SK-N-SH treated with all-trans-retinoic acid at 6 μM for 48 hours (cell line): Measurements from ENCODE around the gene MC5R.

Source experiments
- ATAC-seq: fragments of 200-7000 bp; cut with Tn5 transposase; 3 replicates; pipeline ENCODE4 v1.9.1; 2020; ENCODE audit warnings: mild to moderate bottlenecking, moderate library complexity
- ARNTL ChIP-seq: fragments of 450-650 bp; formaldehyde crosslinking; IDR thresholded peaks from 2 replicates; pipeline ENCODE4 v1.5.0; 2020; ENCODE audit warnings: low read depth, mild to moderate bottlenecking, moderate library complexity, borderline replicate concordance
- BACH2 ChIP-seq: fragments of 250-450 bp; sonication (Bioruptor Pico); IDR thresholded peaks from 2 replicates; pipeline ENCODE4 v1.9.0; 2021; ENCODE audit warnings: mild to moderate bottlenecking, borderline replicate concordance
- CREB5 ChIP-seq: fragments of 250-450 bp; sonication (Bioruptor Pico); IDR thresholded peaks from 2 replicates; pipeline ENCODE4 v1.5.1; 2020; ENCODE audit warnings: low read depth, mild to moderate bottlenecking, moderate library complexity
- ESRRG ChIP-seq: fragments of 250-450 bp; sonication (Bioruptor Pico); IDR thresholded peaks from 2 replicates; pipeline ENCODE4 v1.6.1; 2021; ENCODE audit warnings: mild to moderate bottlenecking
- GLIS3 ChIP-seq: fragments of 250-450 bp; sonication (Bioruptor Pico); IDR thresholded peaks from 2 replicates; pipeline ENCODE4 v1.5.0; 2020; ENCODE audit warnings: mild to moderate bottlenecking, moderate library complexity
- OSR1 ChIP-seq: fragments of 250-450 bp; sonication (Bioruptor Pico); IDR thresholded peaks from 2 replicates; pipeline ENCODE4 v1.8.0; 2022; ENCODE audit warnings: moderate library complexity, mild to moderate bottlenecking, inconsistent platforms
- PATZ1 ChIP-seq: fragments of 250-450 bp; sonication (Bioruptor Pico); IDR thresholded peaks from 2 replicates; pipeline ENCODE4 v1.8.0; 2020; ENCODE audit warnings: mild to moderate bottlenecking, moderate library complexity, borderline replicate concordance
- POU6F1 ChIP-seq: fragments of 250-450 bp; sonication (Bioruptor Pico); IDR thresholded peaks from 2 replicates; pipeline ENCODE4 v1.8.0; 2021; ENCODE audit warnings: low read depth, mild to moderate bottlenecking, moderate library complexity, borderline replicate concordance
- SNAI2 ChIP-seq: fragments of 250-450 bp; sonication (Bioruptor Pico); IDR thresholded peaks from 2 replicates; pipeline ENCODE4 v1.5.0; 2020; ENCODE audit warnings: mild to moderate bottlenecking, moderate library complexity
- TCF4 ChIP-seq: fragments of 250-450 bp; sonication (Bioruptor Pico); IDR thresholded peaks from 2 replicates; pipeline ENCODE4 v1.8.0; 2021; ENCODE audit warnings: mild to moderate bottlenecking, moderate library complexity, borderline replicate concordance
- TOX ChIP-seq: fragments of 250-450 bp; sonication (Bioruptor Pico); IDR thresholded peaks from 2 replicates; pipeline ENCODE4 v1.8.0; 2021; ENCODE audit warnings: mild to moderate bottlenecking, moderate library complexity, borderline replicate concordance
- ZC3H10 ChIP-seq: fragments of 250-450 bp; sonication (Bioruptor Pico); IDR thresholded peaks from 2 replicates; pipeline ENCODE4 v1.5.1; 2021; ENCODE audit warnings: mild to moderate bottlenecking, moderate library complexity
- ZFP3 ChIP-seq: fragments of 250-450 bp; sonication (Bioruptor Pico); IDR thresholded peaks from 2 replicates; pipeline ENCODE4 v1.5.0; 2020; ENCODE audit warnings: mild to moderate bottlenecking, moderate library complexity
- ZFP30 ChIP-seq: fragments of 450-650 bp; formaldehyde crosslinking; IDR thresholded peaks from 2 replicates; pipeline ENCODE4 v1.5.0; 2022; ENCODE audit warnings: mild to moderate bottlenecking, moderate library complexity
- ZNF565 ChIP-seq: fragments of 450-650 bp; formaldehyde crosslinking; conservative IDR thresholded peaks from 2 replicates; pipeline ENCODE4 v1.5.0; 2020; ENCODE audit warnings: low read depth, mild to moderate bottlenecking, moderate library complexity
- ZNF70 ChIP-seq: fragments of 450-650 bp; formaldehyde crosslinking; IDR thresholded peaks from 2 replicates; pipeline ENCODE4 v1.5.0; 2020; ENCODE audit warnings: mild to moderate bottlenecking, moderate library complexity
- ZNF8 ChIP-seq: fragments of 450-650 bp; formaldehyde crosslinking; IDR thresholded peaks from 2 replicates; pipeline ENCODE4 v1.5.0; 2020; ENCODE audit warnings: mild to moderate bottlenecking, moderate library complexity
- TF ChIP-seq, protein P1 (sequence below): fragments of 250-450 bp; sonication (Bioruptor Pico); IDR thresholded peaks from 2 replicates; pipeline ENCODE4 v1.5.0; 2020; ENCODE audit warnings: mild to moderate bottlenecking, moderate library complexity

The MC5R gene

DNA sequence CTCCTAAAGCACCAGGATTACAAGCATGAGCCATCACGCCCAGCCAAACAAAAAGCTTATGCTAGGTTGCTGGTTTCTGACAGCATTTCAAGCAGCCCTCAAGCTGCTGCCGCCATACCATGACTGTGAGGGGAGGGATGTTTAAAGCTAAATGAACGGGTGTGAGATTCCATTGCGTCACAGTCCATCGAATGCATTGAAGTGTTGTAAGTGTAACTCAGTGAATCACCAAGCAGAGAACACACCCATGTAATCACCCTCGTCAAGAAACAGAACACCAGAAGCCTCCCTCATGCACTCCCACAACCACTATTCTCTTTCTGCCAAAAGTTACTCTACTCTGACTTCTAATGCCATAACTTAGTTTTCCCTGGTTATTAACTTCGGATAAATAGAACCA is 32.8 kb upstream of the MC5R start:
- TF ChIP-seq ARNTL (CRISPR knock-in tag) (no peak), PATZ1 (CRISPR knock-in tag) (no peak), ZC3H10 (CRISPR knock-in tag) (no peak), BACH2 (CRISPR knock-in tag) (no peak), GLIS3 (CRISPR knock-in tag) (no peak), ZFP30 (CRISPR knock-in tag) (no peak), TOX (CRISPR knock-in tag) (no peak), SNAI2 (CRISPR knock-in tag) (no peak), ZNF8 (CRISPR knock-in tag) (no peak)
- TF ChIP-seq, protein P1, sequence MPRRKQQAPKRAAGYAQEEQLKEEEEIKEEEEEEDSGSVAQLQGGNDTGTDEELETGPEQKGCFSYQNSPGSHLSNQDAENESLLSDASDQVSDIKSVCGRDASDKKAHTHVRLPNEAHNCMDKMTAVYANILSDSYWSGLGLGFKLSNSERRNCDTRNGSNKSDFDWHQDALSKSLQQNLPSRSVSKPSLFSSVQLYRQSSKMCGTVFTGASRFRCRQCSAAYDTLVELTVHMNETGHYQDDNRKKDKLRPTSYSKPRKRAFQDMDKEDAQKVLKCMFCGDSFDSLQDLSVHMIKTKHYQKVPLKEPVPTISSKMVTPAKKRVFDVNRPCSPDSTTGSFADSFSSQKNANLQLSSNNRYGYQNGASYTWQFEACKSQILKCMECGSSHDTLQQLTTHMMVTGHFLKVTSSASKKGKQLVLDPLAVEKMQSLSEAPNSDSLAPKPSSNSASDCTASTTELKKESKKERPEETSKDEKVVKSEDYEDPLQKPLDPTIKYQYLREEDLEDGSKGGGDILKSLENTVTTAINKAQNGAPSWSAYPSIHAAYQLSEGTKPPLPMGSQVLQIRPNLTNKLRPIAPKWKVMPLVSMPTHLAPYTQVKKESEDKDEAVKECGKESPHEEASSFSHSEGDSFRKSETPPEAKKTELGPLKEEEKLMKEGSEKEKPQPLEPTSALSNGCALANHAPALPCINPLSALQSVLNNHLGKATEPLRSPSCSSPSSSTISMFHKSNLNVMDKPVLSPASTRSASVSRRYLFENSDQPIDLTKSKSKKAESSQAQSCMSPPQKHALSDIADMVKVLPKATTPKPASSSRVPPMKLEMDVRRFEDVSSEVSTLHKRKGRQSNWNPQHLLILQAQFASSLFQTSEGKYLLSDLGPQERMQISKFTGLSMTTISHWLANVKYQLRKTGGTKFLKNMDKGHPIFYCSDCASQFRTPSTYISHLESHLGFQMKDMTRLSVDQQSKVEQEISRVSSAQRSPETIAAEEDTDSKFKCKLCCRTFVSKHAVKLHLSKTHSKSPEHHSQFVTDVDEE (CRISPR knock-in tag) = no peak
- peak; percentile 28; the same call in 2 of the 3 replicates for ATAC-seq

DNA sequence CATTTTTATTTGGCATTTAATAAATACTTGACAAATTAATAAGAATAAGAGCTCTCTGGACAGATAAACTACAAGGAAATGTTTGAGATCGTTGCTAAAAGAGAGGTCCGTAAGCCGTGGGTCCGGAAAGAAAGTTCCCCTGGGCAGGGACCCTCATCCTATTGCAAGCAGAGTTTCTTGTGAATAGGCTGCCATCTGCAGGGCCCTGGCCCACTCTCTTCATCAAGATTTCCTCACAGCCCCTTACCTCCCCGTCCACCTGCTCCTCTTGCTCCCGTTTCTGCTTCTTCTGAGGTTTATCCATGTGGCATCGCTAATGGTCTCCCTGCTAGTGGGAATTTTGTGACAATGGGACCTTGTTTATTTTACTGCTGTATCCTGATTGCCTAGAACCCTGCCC is 30.1 kb upstream of the MC5R start:
- ATAC-seq = no peak
- TF ChIP-seq ARNTL (CRISPR knock-in tag) = no peak
- no peak for TF ChIP-seq ZC3H10 (CRISPR knock-in tag)
- no peak for TF ChIP-seq GLIS3 (CRISPR knock-in tag)
- TF ChIP-seq BACH2 (CRISPR knock-in tag) = no peak
- TF ChIP-seq, protein P1 (CRISPR knock-in tag) = no peak
- TF ChIP-seq SNAI2 (CRISPR knock-in tag) = no peak
- no peak for TF ChIP-seq ZNF565
- no peak for TF ChIP-seq ZFP30 (CRISPR knock-in tag)
- TF ChIP-seq PATZ1 (CRISPR knock-in tag) = no peak
- TF ChIP-seq ZFP3 (CRISPR knock-in tag) = no peak
- TF ChIP-seq TCF4 (CRISPR knock-in tag) = no peak
- TF ChIP-seq CREB5 (CRISPR knock-in tag) = no peak
- TF ChIP-seq TOX (CRISPR knock-in tag) = no peak

GRCh38 chr18:13796515-13796914 is 27.4 kb upstream of the MC5R start:
- peak; percentile 57 for ATAC-seq
- TF ChIP-seq TCF4 (CRISPR knock-in tag) (no peak), ESRRG (no peak), OSR1 (CRISPR knock-in tag) (no peak), SNAI2 (CRISPR knock-in tag) (no peak), BACH2 (CRISPR knock-in tag) (no peak), TOX (CRISPR knock-in tag) (no peak), POU6F1 (CRISPR knock-in tag) (no peak), ZFP3 (CRISPR knock-in tag) (no peak), CREB5 (CRISPR knock-in tag) (no peak), ZNF70 (no peak), ZNF8 (CRISPR knock-in tag) (no peak)
- TF ChIP-seq, protein P1 (CRISPR knock-in tag) = no peak
